Endometrial microvascular endothelial cells (primary cell): ENCODE measurements around the gene FRAS1. TPM values are rescaled to one million over a fixed set of nuclear protein-coding genes. Genes with fewer than 3 reads are reported as not detected.
"Not testable (repeated sequence)": the region's sequence is repeated elsewhere in the genome, so short reads cannot be mapped to it uniquely, and the experiment has no call there.

Source experiments
- in situ Hi-C: cut with HindIII; loops from 2 replicates; pipeline ENCODE4 v1.10.0; 2017; ENCODE audit warnings: low sequenced_read_pairs, low pct_unique_long_range_greater_than_20kb; ENCODE audit errors: inconsistent ontology term
- total RNA-seq: library from RNA; depleted of rRNA; stranded (reverse); fragments of >200 nt; gene quantifications from one replicate; pipeline ENCODE4 v1.2.3, GENCODE V29; 2015; ENCODE audit errors: inconsistent ontology term

FRAS1 gene
- total RNA-seq, 1 donor from 2014 or later, result 1.4 TPM

DNA sequence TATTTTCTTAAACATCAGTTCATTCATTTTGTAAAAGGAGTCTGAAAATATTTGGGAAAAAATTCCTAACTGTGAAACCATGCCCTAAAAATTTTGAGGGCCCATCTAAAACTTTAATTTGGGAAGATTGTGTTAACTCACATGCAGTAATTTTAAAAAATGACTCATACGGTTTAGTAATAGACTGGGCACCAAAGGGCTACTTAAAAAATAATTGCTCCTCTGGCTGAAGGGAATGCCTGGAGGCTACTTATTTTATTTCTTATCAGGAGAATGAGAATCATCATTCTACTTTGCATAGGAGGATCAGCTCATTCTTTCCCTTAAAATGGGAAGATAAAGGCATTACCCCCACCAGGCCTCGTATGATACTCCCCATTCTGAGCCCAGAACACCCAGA, 271.5 kb downstream of the FRAS1 start:
- in situ Hi-C loops, result not testable (repeated sequence)

DNA sequence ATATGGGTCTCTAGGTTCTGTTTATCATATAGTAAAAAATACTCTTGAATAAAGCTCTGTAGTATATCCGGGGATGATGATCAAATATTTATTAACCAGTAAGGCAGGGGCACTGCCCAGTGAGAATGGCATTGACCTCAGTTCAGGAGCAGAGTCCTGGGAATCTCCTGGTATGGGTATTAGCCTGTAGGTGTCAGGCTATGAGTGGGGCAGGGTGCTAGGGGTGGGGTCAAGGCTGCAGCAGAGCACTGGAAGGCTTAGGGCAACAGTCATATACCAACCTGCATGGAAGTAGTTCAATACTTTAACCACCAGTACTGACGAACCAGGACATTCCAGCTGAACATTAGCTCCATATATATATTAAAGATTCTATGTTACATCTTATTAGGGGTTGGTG, 274.1 kb downstream of the FRAS1 start:
- in situ Hi-C loops, result no loop called here

DNA sequence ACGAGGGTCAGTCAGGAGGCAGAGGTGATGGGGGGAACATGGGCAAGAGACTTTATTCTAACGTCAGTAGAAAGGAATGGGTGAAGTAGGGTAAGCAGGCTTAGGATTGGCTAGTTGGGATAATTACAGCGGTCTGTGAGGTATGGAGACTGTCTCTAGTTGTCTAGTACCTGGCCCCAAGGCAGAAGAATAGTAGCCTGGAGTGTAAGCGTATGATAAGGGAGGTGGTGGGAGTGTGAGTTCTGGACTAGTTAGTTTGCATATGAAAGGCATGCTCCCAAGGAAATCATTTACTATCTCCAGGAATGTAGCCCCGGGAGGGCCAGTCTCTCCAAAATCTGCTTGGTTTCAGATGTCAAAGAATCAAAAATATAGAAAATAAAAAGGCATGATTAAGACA, 274.8 kb downstream of the FRAS1 start:
- in situ Hi-C loops, result no loop called here

DNA sequence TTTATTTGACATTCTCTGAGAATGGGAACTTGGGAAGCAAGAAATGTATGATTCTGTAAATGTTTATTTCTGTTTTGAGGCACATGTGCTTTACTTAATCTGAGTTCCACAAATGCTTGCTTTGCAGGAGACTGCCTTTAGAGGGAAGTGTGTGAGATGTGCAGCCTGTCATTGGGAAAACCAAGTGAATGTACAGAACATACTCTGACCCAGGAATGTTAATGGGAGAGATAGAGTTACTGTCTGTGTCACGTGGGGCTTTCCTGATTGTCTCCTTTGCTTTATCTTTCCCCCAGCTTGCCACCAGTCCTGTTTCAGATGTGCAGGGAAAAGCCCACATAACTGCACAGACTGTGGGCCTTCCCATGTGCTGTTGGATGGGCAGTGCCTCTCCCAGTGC, 275.9 kb downstream of the FRAS1 start:
- in situ Hi-C loops, result no loop called here

DNA sequence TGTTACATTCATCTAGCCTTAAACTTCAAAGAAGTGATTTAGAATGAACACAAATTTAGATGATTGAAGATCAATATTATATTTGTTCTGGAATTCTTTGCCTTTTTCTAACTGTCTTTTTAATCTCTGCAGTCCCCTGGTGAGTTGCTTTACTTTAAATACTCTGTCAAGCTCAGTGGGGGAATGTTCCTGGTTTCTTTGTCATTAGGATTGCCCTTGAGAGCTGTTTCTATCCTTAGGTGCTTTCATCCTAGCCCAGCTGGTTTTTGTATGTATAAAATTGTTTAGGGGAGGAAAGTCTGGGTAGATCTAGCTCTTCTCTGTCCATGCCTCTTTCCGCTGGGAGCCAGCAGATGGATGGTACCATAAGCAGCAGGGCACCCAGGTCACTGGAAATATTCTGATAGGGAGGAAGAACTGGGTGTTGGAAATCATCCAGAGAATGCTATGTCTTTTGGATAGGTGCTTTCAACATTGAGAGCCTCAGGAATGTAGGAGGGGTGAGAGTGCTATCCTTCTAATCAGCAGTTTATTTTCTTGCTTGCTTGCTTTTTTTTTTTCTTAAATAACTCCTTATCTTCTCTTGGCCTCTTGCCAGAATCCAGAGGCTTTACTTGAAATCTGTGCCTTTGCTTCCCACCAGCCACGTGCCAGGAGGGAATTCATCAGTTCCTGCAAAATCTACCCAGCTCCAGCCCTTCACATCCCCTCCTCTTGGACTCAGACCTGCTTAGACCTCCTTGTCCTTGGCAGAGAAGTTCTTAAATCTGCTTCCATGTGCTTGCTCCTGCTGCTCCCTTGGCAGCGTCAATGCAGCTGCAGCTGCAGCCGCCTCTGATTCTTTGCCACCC, 279.2 kb downstream of the FRAS1 start:
- in situ Hi-C loops, result no loop called here

DNA sequence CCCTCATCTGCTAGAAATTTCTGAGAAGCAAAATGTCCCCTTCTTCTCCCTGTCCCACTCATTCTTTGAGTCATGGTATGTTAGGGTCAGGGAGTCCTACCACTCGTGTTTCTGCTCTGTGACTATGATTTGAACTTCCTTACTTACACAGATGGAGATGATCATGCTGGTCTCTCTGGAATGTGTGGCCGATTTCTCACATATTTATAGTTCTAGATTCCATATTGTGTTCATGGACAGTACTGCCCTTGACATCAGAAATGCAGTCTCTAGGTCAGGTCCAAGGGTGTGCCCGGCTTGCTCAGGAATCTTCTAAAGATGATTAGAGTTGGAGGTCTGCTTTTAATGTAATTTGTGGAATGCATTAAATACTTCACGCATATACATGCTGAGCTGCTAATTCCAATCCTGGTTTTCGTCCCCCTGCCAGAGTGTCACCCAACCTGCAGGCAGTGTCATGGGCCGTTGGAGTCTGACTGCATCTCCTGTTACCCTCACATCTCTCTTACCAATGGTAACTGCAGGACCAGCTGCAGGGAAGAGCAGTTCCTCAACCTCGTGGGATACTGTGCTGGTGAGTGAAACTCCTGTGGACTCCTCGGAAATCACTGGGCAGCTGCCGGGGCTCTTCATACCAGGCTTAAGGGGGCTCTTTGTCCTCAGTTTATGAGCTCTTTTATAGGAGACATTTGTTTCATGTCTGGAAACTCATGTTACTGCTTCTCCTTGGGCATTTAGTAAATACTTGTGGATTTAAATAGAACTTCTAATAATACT, 280.3 kb downstream of the FRAS1 start:
- in situ Hi-C loops, result no loop called here

DNA sequence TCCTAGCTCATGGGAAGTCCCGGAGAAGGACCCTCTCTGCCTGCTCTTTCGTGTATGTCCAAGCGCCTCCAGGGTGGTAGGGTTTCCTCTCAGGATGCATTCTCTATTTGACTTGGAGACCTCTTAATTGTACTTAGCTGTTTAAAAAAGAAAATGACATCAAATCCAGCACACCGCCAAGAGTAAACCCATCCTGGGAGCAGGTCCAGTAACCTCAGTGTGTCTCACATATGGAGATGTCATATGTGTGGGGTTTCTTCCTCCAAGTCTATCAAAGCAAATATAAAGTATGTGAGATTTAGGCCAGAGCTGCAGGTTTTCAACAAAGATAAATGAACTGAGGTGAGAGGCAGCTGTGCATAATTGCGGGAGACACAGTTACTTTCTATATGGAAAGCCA, 285.0 kb downstream of the FRAS1 start:
- in situ Hi-C loops, result no loop called here

DNA sequence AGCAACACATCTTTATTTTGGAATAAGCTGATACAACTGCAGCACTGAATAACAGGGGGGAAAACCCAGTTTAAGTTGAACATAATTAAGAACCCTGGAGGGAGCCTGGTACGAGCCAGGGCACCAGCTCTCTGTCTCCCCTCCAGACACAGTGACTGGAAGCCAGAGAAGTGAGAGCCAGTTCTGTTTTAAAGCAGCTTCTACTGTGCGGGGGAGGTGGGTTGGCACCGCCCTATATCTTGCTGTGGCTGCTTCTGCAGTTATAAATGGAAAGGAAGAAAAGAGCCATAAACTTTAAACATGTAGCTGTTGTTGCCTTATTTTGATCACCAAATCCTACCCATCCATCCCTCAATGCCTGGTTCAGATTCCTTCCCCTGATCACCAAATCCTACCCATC, 286.6 kb downstream of the FRAS1 start:
- in situ Hi-C loops, result no loop called here

DNA sequence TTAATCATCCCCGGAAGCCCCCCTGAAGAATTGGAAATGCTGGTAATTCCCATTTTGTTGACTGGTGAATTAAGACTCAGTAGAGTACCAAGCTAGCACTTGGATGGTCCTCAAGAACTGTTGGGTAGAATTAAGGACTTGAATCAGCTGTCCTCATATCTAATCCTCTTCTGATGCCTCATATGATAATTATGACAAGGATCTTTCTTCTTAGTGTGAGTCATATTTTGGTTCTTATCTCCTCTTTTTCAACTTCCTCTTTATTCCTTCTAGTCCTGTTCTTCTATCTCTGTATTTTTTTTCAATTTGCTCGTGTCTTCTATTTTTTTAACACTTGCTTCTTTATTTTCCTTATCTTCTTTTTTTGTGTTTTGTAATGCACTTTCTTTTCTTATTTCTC, 288.1 kb downstream of the FRAS1 start:
- in situ Hi-C loops, result no loop called here

DNA sequence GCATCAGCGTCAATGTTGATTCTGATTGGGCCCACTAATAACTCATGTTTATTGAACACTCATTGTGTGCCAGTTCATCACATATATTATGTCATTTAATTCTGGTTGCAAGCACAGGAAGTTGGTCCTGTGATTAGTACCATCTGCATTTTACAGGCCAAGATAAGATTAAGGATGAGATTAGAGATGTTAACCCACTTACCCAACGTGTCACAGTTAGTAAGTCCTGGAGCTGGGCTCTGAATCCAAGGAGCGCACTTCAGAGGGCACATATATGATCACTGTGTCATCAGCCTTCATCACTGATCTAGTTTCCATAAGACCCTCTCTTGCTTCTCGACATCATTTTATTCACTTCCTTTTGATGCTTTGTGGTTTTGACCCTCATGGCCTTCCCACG, 289.1 kb downstream of the FRAS1 start:
- in situ Hi-C loops, result no loop called here

DNA sequence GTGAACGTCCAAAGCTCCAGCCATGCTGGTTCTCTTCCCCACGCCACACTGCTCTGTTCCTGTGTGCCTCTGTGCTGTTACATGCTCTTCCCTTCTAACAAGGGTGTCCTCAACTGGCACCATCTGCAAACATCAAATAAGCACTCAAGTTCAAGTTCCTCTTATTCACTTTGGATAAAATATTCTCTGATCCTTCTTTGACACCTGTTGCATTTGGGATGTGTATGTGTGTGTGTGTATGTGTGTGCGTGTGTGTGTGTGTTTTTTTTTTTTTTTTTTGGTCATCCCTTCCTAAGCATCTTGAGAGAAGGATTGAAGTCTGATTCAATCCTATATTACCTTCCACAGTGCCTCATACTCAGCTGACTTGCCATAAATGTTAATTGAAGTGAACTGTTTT, 290.4 kb downstream of the FRAS1 start:
- in situ Hi-C loops, result no loop called here

DNA sequence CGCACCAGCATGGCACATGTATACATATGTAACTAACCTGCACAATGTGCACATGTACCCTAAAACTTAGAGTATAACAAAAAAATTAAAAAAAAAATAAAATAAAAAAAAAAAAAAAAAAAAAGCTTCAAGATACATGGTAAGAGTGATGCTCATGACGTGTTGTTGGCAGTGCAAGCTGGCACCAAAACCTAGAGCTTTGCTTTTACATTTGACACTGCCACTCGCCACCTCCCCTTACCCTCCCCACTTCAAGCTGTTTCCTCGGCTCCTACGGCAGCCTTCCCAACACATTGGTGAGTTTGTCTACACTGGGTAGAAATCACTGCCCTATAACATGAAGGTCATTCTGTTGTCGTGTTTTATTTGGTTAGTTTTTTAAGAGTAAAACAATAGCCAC, 296.8 kb downstream of the FRAS1 start:
- in situ Hi-C loops, result no loop called here

DNA sequence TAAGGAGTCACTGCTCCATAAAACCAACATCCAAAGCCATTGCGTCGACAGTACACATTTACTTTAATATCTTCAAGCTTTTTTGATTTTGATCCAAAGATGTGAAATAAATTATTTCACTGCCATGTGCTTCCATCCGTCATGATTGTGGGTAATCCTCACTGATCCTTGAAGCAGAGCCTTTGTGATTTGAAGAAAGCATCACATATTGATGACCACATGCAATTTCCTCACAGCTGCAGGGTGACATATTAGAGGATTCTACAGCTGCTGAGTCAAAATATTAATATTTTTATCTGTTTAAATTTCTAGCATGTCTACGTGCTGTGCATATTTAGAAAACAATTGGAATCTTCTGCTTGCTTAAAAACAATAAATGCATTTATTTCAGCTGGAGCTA, 297.7 kb downstream of the FRAS1 start:
- in situ Hi-C loops, result no loop called here

DNA sequence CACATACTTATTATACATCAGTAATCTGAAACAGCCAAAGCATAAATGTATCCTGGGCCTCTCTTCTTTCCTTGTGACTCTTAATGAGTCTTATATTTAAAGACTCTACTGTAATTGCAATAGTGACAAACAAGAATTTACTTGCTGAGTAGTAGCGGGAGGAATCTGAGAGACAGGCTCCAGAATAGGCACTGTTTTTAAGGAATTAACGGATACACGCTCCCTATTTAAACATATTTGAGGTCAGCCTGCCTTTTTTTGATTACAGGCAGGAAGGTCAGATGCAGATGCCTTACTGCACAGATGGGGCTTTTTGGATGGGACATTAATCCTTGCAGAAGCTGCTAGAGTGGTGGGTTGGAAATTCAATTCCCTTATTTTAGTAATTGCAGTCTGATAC, 298.2 kb downstream of the FRAS1 start:
- in situ Hi-C loops, result no loop called here

DNA sequence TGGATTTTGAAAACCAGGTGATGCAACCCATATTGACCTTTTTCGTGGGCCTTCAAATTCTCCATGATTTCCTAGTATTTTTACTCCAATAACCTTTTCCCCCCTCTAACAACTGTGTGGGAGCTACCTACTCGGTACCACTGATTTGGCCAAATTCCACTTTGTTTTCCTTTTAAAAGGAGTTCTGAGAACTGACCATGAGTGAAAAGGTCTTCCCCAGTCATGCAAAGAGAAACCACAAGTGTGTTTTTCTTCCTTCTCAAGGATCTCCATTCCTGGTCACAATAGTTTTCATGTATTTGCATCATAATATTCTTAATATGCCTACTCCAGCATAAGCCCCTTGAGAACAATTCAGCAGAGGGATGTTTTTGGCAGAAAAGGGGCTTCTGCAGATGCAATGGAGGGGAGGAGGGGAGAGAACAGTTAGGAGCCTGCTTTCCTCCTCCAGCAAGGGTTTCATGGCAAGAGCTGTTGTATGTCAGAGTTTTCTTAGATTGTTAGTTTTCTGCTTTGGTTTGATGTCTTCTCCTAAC, 299.2 kb downstream of the FRAS1 start:
- in situ Hi-C loops, result no loop called here

DNA sequence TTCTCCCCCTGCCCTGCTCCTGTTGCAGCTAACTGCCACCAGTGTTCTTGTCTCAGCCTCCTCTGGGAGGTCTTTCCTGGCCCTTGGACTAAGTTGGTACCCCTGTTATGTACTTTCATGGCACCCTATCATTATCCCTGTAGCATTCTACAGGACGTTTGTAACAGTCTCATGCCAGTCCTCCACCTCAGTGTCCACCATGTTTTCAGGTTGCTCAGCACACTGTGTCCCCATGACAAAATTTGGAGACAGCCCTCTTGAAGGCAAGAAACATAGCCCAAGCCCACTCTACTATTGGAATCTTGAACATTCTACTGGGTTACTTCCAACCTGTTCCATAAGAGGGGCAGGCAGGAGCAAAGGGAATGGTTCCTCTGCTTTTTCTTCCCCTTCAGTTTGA, 300.0 kb downstream of the FRAS1 start:
- in situ Hi-C loops, result no loop called here

DNA sequence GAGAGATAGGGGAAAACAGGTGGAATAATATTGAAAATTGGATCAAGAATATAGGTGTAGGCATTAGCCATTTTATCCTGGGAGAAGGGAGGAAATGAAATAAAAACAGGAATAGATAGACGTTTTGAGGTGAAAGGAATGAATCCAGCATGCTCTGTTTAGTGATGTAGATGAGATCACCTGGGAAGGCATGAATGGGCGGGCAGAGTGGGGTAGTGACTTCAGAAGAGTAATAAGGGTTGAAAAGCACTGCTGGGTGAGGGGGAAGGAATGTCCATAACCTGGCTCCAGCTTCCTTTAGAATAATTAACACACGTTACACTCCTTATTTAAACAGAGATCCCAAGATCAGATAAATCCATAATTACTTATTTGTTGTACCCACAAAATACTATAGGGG, 303.3 kb downstream of the FRAS1 start:
- in situ Hi-C loops, result no loop called here

DNA sequence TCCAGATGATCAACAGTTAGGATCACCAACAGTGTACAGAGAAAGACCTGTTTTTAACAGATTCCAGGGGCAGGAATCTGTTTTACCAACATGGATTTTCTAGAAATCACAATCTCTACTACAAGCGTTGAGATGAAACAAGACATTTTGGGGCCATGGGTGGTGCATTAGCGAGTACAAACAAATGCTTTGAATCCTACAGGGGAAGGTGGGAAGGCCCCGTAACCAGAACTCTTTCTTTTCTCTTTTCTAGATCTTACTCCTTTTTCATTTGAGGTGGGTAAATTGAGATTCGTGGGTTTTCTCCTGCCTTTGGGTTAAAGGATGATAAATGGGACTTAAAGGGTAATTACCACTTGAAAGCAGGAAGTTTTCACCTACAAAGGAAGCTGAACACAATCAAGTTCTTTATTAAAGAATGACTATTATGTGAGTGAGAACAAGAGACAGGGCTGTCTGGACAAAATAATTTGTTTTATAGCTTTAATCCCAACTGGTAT, 304.5 kb downstream of the FRAS1 start:
- in situ Hi-C loops, result no loop called here

DNA sequence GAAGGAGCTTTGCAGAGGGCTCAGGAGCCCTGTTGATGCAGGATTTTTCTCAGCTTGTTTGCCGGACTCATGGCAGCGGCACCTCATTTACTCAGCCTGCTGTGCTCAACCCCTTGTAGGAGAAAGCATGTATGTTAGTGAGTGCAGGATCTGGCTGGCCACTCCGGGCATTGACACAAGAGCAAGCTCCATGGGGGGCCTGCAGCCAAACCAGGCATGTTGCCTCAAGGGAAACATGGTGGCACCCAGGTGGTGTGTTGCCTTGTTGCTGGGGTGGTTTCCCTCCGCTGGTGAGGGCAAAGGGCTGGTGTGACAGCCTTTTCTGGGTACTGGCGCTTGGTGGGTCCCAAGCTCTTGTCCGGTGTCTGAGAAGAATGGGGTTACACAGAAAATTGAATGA, 305.2 kb downstream of the FRAS1 start:
- in situ Hi-C loops, result no loop called here

DNA sequence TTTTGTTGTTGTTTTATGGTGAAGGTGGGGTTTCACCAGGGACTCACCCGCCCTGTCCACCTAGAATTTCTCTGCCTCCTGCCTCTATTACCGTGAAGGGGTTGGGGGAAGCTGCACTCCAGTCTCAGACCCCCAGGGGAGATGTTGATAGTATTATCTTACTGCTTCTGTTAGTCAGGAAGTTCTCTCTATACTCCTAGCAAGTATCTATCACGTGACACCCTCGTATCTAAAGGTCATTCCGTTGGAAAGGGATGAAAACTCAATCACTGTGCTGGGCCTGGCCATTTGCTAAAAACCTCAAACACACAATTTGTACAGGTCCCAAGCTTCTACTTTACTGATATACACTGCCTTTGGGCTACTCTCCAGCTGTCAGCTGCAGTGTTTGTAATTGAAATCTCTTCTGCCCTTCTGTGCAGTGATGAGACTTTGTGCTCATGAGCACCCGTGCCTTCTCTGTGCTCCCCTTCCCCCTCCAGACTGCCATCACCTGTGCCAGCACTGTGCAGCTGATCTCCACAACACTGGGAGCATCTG, 306.0 kb downstream of the FRAS1 start:
- in situ Hi-C loops, result no loop called here
